ENCODE data around the gene CDH11. TPM values are rescaled to one million over a fixed set of nuclear protein-coding genes. Genes with fewer than 3 reads are reported as not detected.

Gene CDH11
- total RNA-seq, 3 donors from 2014 or later: 41.8 to 70.0 (median 52.8) TPM

DNA sequence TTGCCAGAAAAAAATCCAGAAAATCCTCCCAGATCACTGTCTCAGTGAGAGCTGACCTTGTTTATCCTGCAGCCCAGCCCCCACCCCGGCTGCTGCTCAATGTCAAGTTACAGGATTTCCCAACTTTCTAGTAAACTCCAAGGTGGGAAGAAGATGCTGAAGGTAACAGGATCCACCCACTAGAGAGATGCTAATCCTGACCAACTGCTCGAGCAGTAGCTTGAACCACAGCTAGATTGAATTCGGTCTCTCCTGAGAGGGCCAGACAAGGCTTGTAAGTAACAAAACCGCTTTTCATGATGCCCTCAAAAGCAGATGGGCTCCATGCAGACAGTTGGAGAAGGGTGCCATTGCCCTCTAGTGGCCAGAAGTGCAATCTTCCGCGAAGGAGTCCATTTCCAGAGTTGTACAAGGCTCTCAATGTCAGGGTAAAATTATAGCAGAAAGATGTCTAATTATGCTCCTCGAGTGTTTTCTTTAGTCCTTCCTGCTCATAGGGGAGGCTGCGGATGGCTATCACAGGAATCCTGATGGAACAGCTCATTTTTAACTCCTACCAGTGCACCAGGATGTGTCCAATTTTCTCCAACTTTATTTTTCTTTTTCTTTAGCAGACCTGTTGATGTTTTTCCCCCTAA is 3.9 kb downstream of the CDH11 start:
- H3K4me3 ChIP-seq: no peak overlapping the region
- H3K4me1 ChIP-seq: peaks cover 0 to 3% of the 10 kb centered on the region in 2 donors
- TF ChIP-seq POLR2AphosphoS5 (IDR thresholded peaks at IDR 0.05): peak in 1 of 3 donors; percentile 34
- no peak for TF ChIP-seq POLR2A (IDR thresholded peaks at IDR 0.05)
- TF ChIP-seq CTCF (IDR thresholded peaks at IDR 0.05): peak; percentile 69 to 89 (median 73)
- H3K27ac ChIP-seq: no peak overlapping the region
- no peaks in the 10 kb centered on the region for H3K36me3 ChIP-seq
- DNase-seq (ENCODE audit: low spot score in 2 of 2): peak in 1 of 2 donors; percentile 60
- peaks cover 0 to 23% of the 10 kb centered on the region in 2 donors for H3K27me3 ChIP-seq
- H3K9me3 ChIP-seq: no peaks in the 10 kb centered on the region
- intact Hi-C loops (cut with DNase I; ENCODE audit: low total_unique reads): no loop called here

DNA sequence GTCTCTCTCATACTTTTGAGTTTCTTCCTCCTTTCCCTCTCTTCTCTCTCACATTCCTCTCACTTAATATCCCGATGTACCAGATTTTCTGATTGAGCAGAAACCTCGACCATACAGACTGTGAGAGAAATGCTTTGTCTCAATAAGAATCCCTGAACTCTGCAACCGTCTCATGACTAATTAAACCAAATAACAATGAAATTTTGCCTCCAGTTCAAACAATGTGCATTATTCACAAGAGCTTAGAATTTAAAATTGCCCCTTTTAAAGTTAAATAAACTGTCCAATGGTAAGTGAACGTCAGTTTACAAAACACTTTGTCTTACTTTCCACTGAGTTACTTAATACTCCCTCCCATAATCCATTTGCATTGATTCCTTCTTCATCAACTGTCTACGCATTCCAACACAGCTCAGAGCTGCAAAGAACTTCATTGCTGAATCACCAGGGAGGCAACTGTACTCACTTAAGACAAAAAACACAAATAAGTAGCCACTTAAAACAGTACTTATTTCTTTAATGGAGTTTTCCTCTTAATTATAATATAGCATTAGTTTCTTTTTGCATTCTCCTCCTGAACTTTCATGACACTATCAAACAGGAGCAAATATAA is 4.9 kb downstream of the CDH11 start:
- no peaks in the 10 kb centered on the region for H3K36me3 ChIP-seq
- peak overlapping the region in 1 of 2 donors; percentile 7 for H3K27ac ChIP-seq
- H3K9me3 ChIP-seq: no peaks in the 10 kb centered on the region
- intact Hi-C loops (cut with DNase I; ENCODE audit: low total_unique reads): no loop called here
- H3K4me3 ChIP-seq: no peak overlapping the region
- TF ChIP-seq POLR2AphosphoS5 (IDR thresholded peaks at IDR 0.05): no peak
- no peak for TF ChIP-seq CTCF (IDR thresholded peaks at IDR 0.05)
- no peak for TF ChIP-seq POLR2A (IDR thresholded peaks at IDR 0.05)
- H3K4me1 ChIP-seq: peaks cover 0 to 3% of the 10 kb centered on the region in 2 donors
- DNase-seq (ENCODE audit: low spot score in 2 of 2): no peak
- H3K27me3 ChIP-seq: peaks cover 0 to 14% of the 10 kb centered on the region in 2 donors

GRCh38 chr16:65116216-65116615 is 5.6 kb downstream of the CDH11 start:
- H3K9me3 ChIP-seq: no peaks in the 10 kb centered on the region
- intact Hi-C loops (cut with DNase I; ENCODE audit: low total_unique reads): no loop called here
- H3K27ac ChIP-seq: no peak overlapping the region
- no peaks in the 10 kb centered on the region for H3K36me3 ChIP-seq
- no peak for DNase-seq (ENCODE audit: low spot score in 2 of 2)
- peaks cover 0 to 7% of the 10 kb centered on the region in 2 donors for H3K27me3 ChIP-seq
- peaks cover 0 to 1% of the 10 kb centered on the region in 2 donors for H3K4me1 ChIP-seq
- TF ChIP-seq POLR2A (IDR thresholded peaks at IDR 0.05): no peak
- TF ChIP-seq CTCF (IDR thresholded peaks at IDR 0.05): no peak
- no peak overlapping the region for H3K4me3 ChIP-seq

- H3K36me3 ChIP-seq: no peaks in the 10 kb centered on the region
- no peaks in the 10 kb centered on the region for H3K4me1 ChIP-seq
Measured at GRCh38 chr16:65114527-65114926, 7.3 kb downstream of the CDH11 start.

More at GRCh38 chr16:65114527-65114926, 7.3 kb downstream of the CDH11 start:
- Histone ChIP-seq H3K9me3 (no peaks in the 10 kb centered on the region), H3K27me3 (no peaks in the 10 kb centered on the region), H3K4me3 (peak overlapping the region in 1 of 3 donors; percentile 40), H3K27ac (no peak overlapping the region)
- TF ChIP-seq POLR2A (IDR thresholded peaks at IDR 0.05) (no peak), POLR2AphosphoS5 (IDR thresholded peaks at IDR 0.05) (no peak), CTCF (IDR thresholded peaks at IDR 0.05) (no peak)
- intact Hi-C loops (cut with DNase I; ENCODE audit: low total_unique reads): no loop called here
- DNase-seq (ENCODE audit: low spot score in 2 of 2): no peak

All from breast epithelium (tissue), 4 donors.